NCI-H128 (cell line): ENCODE data around the gene RNASEH2C.
"Not testable (repeated sequence)": the region's sequence is repeated elsewhere in the genome, so short reads cannot be mapped to it uniquely, and the experiment has no call there.

Experiments
- DNase-seq: peaks from one replicate; lab custom pipeline; 2025; ENCODE audit not compliant: unreplicated experiment; lab: John Stamatoyannopoulos, UW

The RNASEH2C gene

GRCh38 chr11:65717906-65718305 is 2.7 kb downstream of the RNASEH2C start:
- DNase-seq, result no peak

GRCh38 chr11:65716774-65717405 is 3.7 kb downstream of the RNASEH2C start:
- no peak for DNase-seq

GRCh38 chr11:65716302-65716701 is 4.3 kb downstream of the RNASEH2C start:
- DNase-seq, result no peak

- no peak for DNase-seq
These were observed 6.2 kb downstream of the RNASEH2C start for GRCh38 chr11:65714433-65714832.

- no peak for DNase-seq
These were observed 7.2 kb downstream of the RNASEH2C start for GRCh38 chr11:65713212-65713969.

- no peak for DNase-seq
These were observed 7.9 kb downstream of the RNASEH2C start for GRCh38 chr11:65712633-65713076.

- DNase-seq, result peak; percentile 98
These were observed 8.6 kb downstream of the RNASEH2C start, which contains the start of gene KAT5 for GRCh38 chr11:65711785-65712632. TSS of gene KAT5 (plus strand) at chr11:65712252. CDS start at chr11:65712268, 16 bp downstream.

GRCh38 chr11:65710421-65710820 is 10.2 kb downstream of the RNASEH2C start:
- no peak for DNase-seq

GRCh38 chr11:65709661-65710060 is 10.9 kb downstream of the RNASEH2C start:
- DNase-seq, result no peak

- no peak for DNase-seq
These were observed 12.1 kb downstream of the RNASEH2C start for GRCh38 chr11:65708451-65708850.

GRCh38 chr11:65707002-65707401 is 13.6 kb downstream of the RNASEH2C start:
- not testable (repeated sequence) for DNase-seq

GRCh38 chr11:65706303-65706763 is 14.3 kb downstream of the RNASEH2C start:
- peak; percentile 32 for DNase-seq

GRCh38 chr11:65703846-65704245 is 16.8 kb downstream of the RNASEH2C start:
- no peak for DNase-seq

- DNase-seq, result no peak
These were observed 18.9 kb downstream of the RNASEH2C start for GRCh38 chr11:65701686-65702085.

GRCh38 chr11:65700399-65700798 is 20.2 kb downstream of the RNASEH2C start:
- DNase-seq, result no peak

- no peak for DNase-seq
These were observed 21.3 kb downstream of the RNASEH2C start for GRCh38 chr11:65699306-65699705.

- DNase-seq, result no peak
These were observed 22.4 kb downstream of the RNASEH2C start for GRCh38 chr11:65698205-65698604.

- no peak for DNase-seq
These were observed 23.6 kb downstream of the RNASEH2C start for GRCh38 chr11:65696802-65697552.

GRCh38 chr11:65695459-65696241 is 24.9 kb downstream of the RNASEH2C start:
- DNase-seq, result peak; percentile 85

- no peak for DNase-seq
These were observed 28.2 kb downstream of the RNASEH2C start for GRCh38 chr11:65692367-65692766.
